Limb (tissue), 2 donors: ENCODE data around the gene GPC6.

Experiments used
- DNase-seq, 2 donors: peaks; one replicate each; pipeline ENCODE4 v3.0.0-alpha.2; 2016; ENCODE audit errors: extremely low spot score in 2 of 2

GPC6 gene

DNA sequence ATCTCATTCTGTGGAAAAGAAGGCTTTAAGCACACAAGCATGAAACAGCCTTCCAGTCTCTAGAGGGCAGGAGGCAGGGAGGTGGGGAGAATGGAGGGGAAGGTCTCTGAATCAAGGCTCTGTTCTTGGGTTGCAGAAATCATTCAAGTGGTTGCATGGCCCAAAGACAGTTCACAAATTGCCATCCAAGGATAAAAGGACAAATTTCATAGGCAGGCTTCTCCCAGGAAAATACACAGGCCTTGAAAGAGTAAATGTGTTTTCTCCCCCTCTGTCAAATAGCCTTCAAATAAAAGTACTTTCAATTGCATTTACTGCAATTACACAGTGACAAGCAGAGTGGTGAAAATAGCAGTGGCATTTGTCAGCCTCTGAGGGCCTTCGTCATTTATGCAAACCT is 802.0 kb downstream of the GPC6 start:
- DNase-seq, result no peak

DNA sequence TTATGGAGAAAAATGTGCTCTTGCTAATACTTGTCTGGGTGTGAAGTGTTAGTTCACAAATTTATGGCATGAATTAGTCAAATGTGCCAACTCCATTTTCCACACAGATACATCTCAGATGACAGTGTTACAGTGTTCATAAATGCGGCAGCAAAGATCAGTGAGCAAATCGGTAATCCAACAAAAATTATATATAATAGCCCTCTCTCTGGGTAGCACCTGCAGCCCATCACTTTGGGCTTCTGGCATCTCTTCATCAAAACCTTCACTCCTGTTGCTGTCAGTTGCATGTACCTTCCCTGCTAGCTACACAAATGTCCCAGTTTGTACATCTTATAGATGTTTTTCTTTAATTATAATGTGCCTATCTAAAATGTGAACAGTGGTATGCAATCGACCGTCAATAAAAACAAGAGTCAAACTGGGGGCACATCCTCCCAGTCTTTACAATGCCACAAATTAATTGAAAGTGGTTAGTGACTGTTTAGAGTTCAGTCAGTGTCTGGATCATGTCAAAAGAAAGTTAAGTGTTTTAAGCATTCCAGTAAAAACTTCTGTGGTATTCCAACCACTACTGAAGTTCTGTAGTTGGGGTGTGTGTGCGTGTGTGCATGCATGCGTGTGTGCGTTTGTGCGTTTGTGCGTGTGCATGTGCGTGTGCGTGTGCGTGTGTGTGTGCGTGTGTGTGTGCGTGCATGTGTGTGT is 804.0 kb downstream of the GPC6 start:
- DNase-seq, result no peak

GRCh38 chr13:94031609-94032008 is 805.0 kb downstream of the GPC6 start:
- DNase-seq, result no peak

- no peak for DNase-seq
Observed at GRCh38 chr13:94033098-94033497, 806.5 kb downstream of the GPC6 start.

DNA sequence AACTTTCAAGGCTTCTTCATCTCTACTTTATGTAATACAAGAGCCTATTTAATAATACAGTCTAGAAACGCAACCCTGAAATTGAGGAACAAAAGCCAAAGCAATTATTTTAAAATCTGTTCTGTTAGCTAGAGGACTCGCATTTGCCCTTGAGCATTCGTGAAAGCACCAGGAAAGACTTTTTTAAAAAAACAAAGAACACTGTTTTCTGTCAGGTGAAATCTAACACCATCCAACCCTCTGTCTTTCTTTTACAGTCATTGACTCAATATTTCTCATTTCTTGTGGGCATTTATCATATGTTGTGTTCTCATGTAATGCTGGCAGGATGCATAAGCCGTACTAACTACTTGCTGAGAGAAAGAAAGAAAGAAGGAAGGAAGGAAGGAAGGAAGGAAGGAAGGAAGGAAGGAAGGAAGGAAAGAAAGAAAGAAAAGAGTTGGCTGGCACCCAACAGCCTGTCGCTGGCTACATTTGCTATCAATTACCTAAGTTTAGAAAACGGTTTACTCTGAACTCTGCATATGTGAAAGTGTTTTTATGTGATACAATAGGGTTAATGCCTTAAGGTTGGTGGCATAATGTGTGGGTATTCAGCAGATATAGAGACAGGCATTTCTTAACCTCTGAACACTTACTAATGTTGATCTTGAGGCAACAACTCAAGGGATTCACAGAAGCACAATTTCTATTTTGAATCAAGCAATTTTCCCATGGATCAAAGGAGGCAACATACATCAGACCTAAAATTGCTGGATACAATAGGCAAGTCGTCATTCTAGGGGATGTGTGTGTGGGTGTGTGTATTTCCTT is 807.4 kb downstream of the GPC6 start:
- DNase-seq, result no peak

DNA sequence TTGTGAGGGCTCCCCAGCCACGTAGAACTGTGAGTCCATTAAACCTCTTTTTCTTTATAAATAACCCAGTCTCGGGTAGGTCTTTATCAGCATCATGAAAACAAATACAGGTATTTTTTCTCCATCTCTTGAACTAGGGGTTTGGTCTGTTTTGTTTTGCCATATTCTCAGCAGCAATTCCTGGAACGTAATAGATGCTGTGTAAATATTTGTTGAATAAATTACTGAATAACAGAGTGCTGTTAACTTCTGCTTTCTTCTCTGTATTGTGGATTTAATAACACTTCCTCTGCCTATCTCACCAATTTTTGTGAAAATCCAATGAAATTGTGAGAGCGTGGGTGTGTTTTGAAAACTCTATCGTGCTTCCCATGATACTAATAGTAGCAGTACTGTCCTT is 823.4 kb downstream of the GPC6 start:
- no peak for DNase-seq

GRCh38 chr13:94050686-94051085 is 824.1 kb downstream of the GPC6 start:
- no peak for DNase-seq

GRCh38 chr13:94053986-94054593 is 827.5 kb downstream of the GPC6 start:
- DNase-seq, result no peak

DNA sequence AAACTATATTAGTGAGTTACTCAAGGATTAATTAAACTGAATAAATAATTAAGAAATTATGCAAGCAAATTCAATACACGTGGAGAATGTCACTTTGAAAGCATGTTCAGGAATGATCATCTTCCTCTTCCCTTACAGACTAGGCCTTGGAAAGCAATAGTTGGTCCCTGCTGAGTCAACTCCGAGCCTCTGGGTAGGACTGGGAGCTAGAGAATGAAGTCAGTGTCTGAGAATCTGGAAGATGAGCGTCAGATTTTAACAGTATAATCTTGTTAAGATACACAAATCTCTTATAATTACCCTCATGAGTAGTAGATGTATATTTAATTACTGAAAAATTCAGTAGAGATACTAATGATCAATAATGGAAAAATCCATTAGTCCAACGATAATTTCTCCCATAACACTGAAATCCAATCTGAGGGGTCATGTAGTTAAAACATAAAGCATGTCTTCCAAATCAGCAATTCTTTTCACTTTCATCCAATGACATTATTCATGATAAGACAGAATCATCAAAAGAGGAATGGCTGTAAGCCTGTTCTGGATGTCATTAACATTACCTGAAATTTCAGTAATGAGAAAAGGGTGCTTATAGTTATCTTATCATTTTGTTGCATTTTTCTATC is 829.9 kb downstream of the GPC6 start:
- no peak for DNase-seq

GRCh38 chr13:94057618-94058186 is 831.1 kb downstream of the GPC6 start:
- DNase-seq, result no peak

DNA sequence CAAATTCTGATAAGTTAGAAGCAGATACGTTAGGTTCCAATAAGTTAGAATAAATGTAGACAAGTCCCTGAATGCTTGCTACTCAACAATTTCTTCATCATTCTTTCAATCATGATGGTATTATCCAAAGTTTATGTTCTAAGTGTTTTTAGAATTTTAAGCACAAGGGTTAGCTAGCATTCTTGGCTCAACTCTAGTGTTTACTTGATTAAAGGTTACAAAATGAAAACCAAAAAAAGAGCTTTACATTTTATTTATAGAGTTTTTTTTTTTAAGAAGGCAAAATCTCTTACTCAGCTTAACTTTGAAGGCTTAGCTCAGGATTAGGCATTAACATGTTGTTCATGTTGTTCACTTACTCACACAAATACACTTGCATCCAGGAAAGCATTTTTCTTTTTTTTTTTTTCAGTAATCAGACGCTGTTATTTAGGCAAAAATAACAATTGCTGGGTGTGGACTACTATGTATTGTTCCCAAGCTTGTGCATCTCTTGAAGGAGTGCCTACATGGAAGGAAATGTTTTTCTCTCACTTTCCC is 832.3 kb downstream of the GPC6 start:
- DNase-seq, result no peak

- no peak for DNase-seq
Observed at GRCh38 chr13:94061301-94061700, 834.7 kb downstream of the GPC6 start.

GRCh38 chr13:94063096-94063495 is 836.5 kb downstream of the GPC6 start:
- DNase-seq, result peak in 1 of 2 donors; percentile 43

DNA sequence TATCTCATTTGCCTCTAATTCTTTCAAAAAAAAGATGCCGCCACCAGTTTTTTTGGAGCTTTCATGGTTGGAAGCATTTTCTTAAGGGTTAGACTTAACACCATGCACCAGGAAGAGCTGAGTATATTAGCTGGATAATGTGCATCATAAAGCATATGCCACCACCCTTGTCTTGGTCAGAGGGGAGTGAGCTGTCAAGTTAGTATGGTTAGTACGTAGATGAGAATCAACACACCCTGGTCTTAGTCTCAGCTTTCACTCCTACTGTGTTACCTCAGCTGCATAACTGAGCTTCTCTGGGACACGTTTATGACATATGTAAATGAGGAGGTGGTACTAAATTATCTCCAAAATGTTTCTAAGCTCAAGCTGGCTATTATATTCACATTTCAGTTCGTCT is 837.2 kb downstream of the GPC6 start:
- DNase-seq, result no peak

DNA sequence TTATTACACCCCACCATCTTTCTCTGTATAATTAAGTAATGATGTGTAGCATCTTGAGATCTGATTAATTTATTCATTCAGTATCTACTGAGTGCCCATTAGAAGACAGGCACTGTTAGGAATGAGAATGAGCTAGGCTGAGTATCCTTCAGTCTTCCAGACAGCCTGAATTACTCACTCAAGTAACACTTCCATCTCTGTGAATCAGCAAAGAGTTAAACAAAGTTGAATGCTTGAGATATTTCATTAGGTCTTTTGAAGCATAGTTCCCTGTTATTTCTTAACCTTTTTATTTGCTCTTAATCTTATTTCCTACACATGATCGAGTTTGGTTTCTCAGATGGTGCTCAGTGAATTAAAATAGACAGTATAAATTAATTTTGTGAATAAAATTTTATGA is 839.1 kb downstream of the GPC6 start:
- no peak for DNase-seq

- DNase-seq, result peak in 1 of 2 donors; percentile 14
Observed at GRCh38 chr13:94073007-94073744, 846.6 kb downstream of the GPC6 start.

DNA sequence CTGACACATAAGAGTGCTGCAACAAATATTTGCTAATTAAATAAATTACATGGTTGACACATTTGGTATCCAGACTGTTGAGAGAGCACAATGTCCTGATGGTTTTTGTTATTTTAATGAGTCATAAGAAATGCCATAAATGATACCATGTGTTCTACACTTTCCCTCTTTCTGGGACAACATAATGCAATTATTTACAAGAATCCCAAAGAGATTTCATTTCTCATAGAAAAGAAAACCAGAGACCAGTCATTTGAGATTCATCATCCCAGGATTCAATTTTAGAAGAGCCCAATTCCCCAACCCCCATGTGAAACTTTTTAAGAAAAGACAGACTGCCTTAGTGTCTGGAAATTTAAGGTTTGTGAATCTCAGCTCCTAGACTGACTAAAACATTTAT is 853.3 kb downstream of the GPC6 start:
- DNase-seq, result no peak

GRCh38 chr13:94080527-94080926 is 853.9 kb downstream of the GPC6 start:
- no peak for DNase-seq

DNA sequence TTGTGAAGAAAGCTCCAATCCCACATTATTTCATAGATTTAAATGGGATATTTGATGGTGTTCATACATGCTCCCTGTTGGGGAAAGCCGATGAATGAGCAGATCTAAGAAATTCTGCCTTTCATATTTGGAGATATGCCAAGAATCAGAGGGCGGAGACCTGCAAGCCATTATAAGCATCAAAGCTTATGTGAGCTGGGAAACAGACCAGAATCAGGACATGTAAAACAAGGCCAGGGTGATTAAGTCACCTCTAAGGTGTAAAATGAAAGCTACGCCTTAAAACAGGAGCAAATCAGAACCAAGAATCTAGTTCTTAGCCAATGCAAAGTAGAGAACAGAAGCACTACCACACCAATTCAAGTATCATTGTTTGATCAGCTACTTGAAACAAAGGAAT is 860.5 kb downstream of the GPC6 start:
- no peak for DNase-seq

- no peak for DNase-seq
Observed at GRCh38 chr13:94088742-94089141, 862.1 kb downstream of the GPC6 start.
